Gastroesophageal sphincter (tissue), 3 donors: Measurements from ENCODE around the gene KLF2.

Experiments used
- EP300 ChIP-seq: sonication (generic); formaldehyde crosslinking; IDR thresholded peaks from one replicate; pipeline ENCODE4 v1.6.1; 2017; ENCODE audit warnings: antibody characterized with exemption, mild to moderate bottlenecking
- POLR2A ChIP-seq, 2 donors: fragments of 450-650 bp; IDR thresholded peaks; one replicate each; pipeline ENCODE4 v1.6.1; 2017; ENCODE audit warnings: antibody characterized with exemption in 2 of 2, mild to moderate bottlenecking in 2 of 2, moderate library complexity in 1 of 2
- POLR2AphosphoS5 ChIP-seq: sonication (generic); formaldehyde crosslinking; IDR thresholded peaks from one replicate; pipeline ENCODE4 v1.6.1; 2017; ENCODE audit warnings: antibody characterized with exemption
- TF ChIP-seq, protein P1 (sequence below), 4 experiments: fragments of 200-600 bp in 2 of 4; fragments of 450-650 bp in 2 of 4; sonication (generic) in 1 of 4; IDR thresholded peaks; one replicate each; pipeline ENCODE4 v1.5.1; 2017 to 2019; ENCODE audit warnings: antibody characterized with exemption in 4 of 4, mild to moderate bottlenecking in 2 of 4, moderate library complexity in 2 of 4

DNA sequence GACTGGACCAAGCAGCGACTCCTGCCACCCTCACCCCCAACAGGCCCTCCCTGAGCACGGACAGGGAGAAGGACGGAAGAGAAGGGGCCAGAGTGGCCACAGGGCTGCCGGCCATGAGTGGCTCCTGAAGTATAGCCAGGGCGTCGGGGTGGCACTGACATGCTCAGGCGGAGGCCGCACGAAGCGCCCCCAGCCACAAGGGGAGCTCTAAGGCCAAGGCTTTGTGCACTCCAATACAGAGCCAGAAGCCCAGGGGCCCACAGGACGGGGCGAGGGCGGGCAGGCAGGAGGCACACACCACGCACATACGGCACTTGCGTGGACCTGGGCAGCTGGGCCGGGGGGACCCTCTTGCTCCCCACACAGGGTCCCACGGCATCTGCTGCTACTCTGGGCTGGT, 52.0 kb downstream of the KLF2 start:
- TF ChIP-seq, protein P1, sequence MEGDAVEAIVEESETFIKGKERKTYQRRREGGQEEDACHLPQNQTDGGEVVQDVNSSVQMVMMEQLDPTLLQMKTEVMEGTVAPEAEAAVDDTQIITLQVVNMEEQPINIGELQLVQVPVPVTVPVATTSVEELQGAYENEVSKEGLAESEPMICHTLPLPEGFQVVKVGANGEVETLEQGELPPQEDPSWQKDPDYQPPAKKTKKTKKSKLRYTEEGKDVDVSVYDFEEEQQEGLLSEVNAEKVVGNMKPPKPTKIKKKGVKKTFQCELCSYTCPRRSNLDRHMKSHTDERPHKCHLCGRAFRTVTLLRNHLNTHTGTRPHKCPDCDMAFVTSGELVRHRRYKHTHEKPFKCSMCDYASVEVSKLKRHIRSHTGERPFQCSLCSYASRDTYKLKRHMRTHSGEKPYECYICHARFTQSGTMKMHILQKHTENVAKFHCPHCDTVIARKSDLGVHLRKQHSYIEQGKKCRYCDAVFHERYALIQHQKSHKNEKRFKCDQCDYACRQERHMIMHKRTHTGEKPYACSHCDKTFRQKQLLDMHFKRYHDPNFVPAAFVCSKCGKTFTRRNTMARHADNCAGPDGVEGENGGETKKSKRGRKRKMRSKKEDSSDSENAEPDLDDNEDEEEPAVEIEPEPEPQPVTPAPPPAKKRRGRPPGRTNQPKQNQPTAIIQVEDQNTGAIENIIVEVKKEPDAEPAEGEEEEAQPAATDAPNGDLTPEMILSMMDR (IDR thresholded peaks at IDR 0.05), result peak in 1 of 4 experiments; percentile 20
- TF ChIP-seq POLR2AphosphoS5 (no peak), POLR2A (IDR thresholded peaks at IDR 0.05) (no peak), EP300 (no peak)
